ENCODE measurements around the gene CCDC93.

The CCDC93 gene

GRCh38 chr2:117885308-117885707 is 128.6 kb downstream of the CCDC93 start:
- DNase-seq (ENCODE audit: low spot score), result no peak

GRCh38 chr2:117879003-117879402 is 134.9 kb downstream of the CCDC93 start:
- no peak for DNase-seq (ENCODE audit: low spot score)

- DNase-seq (ENCODE audit: low spot score), result no peak
These were observed 138.1 kb downstream of the CCDC93 start for GRCh38 chr2:117875786-117876185.

Data from cerebellar cortex (tissue), 1 donor.